NCI-H748 treated with DMSO at 0.1 percent for 48 hours (cell line): ENCODE results near the gene PTPRK.
A peak's percentile ranks its signal among the peaks of the same experiment; 100 is the strongest.

Source experiments
- DNase-seq: peaks from one replicate; lab custom pipeline; 2025; lab: John Stamatoyannopoulos, UW

The PTPRK gene

GRCh38 chr6:128515550-128516513, 4.6 kb downstream of the PTPRK start:
- DNase-seq: no peak

DNA sequence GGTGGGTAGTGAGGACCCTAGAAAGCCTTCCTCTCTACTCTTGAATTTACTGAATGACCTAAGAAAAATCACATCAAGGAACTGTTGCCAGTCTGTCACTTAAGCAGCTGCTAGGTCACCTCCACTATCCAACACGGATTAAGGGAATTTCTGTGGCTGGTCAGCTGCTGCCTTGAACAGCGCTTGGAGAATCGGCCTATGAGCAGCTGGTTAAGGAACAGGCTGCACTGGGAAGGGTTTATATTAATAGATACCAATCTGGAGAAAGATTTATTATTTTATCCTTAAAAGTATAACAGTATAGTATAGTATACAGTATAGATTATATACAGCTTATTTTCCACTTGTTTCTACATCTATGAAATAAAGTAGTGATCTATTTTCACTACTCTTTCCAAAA, 6.5 kb downstream of the PTPRK start:
- DNase-seq: no peak

- DNase-seq: no peak
Measured at GRCh38 chr6:128512296-128512695, 8.1 kb downstream of the PTPRK start.

GRCh38 chr6:128511506-128511905, 8.9 kb downstream of the PTPRK start:
- DNase-seq: no peak

- DNase-seq: no peak
Measured at GRCh38 chr6:128509709-128510108, 10.7 kb downstream of the PTPRK start.

DNA sequence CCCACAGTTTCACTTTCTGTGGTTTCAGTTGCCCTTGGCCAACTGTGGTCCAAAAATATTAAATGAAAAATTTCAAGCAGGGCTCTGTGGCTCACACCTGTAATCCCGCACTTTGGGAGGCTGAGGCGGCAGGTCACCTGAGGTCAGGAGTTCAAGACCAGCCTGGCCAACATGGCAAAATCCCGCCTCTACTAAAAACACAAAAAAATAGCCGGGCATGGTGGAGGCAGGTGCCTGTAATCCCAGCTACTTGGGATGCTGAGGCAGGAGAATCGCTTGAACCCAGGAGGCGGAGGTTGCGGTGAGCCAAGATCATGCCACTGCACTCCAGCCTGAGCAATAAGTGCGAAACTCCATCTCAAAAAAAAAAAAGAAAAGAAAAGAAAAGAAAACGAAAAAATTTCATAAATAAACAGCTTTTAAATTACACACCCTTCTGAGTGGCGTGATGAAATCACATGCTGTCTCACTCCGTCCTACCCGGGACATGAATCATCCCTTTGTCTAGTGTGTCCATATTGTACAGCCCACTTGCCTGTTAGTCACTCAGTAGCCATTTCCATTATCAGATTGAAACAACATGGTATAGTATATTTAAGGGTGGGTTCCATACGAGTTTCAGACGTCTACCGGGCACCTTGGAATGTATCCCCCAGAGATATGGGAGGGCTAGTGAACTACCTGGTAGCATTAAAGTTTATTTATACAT, 11.7 kb downstream of the PTPRK start:
- no peak for DNase-seq

GRCh38 chr6:128507337-128508310, 12.8 kb downstream of the PTPRK start:
- DNase-seq: no peak

GRCh38 chr6:128505603-128506002, 14.8 kb downstream of the PTPRK start:
- no peak for DNase-seq

DNA sequence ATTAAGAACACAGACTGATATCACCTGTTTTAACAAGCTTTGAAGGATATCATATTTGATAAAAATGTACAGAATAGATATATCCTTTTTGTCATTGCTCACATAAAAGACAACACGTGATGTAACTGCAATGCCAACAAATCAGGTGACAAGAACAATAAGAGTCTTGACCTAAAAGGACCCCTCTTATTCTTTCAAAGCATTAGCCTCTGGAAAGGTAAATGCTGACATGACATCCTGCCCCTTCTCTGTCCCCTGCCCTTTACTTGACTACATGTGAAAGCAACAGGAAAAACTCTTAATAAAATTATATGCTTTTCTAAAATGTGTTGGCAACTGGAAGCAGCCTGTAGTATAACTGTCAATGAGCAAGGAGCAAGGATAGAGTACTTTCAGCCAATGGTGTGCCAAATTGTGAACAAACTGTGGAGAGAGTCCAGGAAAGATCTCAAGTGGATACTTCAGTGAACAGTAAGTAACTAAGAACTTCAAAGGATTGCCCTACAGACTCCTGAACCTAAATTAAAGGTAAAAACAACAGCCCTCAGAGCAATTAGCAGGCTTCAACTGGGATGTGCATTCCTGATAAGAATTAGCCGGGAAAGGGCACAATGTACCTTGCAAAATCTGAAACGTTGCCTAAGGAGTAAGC, 16.3 kb downstream of the PTPRK start:
- no peak for DNase-seq

DNA sequence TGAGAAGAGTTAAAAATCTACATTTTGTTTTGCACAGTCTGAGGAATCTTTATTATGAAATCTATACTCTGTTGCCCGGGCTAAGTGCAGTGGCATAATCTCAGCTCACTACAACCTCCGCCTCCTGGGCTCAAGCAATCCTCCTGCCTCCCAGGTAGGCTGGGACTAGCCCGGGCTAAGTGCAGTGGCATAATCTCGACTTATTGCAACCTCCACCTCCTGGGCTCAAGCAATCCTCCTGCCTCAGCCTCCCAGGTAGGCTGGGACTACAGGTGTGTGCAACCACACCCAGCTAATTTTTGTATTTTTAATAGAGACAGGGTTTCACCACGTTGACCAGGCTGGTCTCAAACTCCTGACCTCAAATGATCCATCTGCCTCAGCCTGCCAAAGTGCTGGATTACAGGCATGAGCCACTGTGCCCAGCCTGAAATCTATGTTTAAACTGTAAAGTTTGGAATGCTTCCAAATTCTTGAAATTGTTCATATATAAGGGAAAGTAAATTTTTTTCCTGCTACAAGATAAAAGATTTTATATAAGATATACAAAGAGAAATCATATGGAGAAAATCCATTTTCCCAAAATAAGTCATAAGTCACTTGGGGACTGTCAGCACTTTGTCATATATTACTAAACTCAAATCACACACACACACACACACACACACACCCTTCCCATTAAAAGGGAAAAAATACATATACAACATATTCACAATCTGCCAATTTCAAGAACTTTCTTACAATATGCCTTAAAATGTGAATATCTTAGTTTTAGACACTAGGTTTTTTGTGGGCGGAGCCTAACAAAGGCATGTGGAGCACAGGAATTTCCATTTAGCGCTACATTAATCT, 19.4 kb downstream of the PTPRK start:
- no peak for DNase-seq

DNA sequence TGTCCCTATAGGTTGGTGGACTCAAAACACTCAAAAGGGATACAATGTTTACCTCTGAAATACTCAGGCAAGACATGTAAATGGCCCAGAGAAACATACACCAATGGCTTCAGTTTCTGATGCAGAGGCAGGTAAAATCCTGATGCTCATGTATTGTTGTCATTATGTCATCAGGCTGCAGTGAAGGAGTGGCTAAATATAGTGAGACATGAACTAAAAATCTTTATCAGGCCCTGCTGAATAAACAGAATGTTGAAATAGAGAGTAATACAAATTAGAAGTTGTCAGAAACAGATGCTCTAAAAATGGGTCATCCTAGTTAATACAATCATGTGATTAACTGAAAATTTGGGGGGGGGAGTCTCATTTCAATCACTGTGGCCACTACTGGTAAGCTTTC, 20.4 kb downstream of the PTPRK start:
- no peak for DNase-seq

GRCh38 chr6:128499079-128499731, 21.2 kb downstream of the PTPRK start:
- no peak for DNase-seq

GRCh38 chr6:128498234-128498633, 22.2 kb downstream of the PTPRK start:
- no peak for DNase-seq

GRCh38 chr6:128495536-128496333, 24.7 kb downstream of the PTPRK start:
- no peak for DNase-seq

DNA sequence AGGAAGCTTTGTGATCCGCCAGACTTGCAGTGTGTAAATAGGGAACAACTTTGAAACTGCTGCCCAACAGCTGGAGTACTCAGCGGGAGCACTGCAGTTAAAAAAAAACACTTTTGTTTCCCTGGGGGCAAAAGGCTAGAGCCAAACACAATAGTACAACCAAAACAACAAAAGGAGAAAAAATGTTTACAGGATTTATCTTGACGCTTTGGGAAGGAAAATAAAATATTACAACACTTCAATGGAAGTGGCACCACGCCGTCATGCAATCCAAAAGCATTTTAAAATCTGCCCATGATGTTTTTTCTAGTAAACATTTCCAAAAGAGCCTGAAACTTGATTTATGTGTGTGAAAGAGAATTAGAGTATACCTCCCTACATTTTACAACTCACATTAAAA, 26.0 kb downstream of the PTPRK start:
- DNase-seq: peak; percentile 27

DNA sequence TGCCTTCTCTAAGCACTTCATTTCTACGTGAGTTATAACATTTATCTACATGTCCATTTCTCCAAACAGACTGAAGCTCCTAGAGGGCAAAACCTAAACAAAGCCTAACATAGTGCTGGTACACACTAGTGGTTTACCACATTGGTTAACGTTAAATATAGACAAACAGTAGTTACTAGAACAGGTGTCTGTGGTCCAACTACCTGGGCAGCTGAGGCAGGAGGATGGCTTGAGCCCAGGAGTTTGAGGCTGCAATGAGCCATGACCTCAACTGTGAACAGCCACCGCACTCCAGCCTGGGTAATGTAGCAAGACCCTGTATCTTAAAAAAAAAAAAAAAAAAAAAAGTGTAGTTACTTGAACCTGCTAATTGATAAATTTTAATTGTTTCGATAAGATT, 26.5 kb downstream of the PTPRK start:
- DNase-seq: no peak

DNA sequence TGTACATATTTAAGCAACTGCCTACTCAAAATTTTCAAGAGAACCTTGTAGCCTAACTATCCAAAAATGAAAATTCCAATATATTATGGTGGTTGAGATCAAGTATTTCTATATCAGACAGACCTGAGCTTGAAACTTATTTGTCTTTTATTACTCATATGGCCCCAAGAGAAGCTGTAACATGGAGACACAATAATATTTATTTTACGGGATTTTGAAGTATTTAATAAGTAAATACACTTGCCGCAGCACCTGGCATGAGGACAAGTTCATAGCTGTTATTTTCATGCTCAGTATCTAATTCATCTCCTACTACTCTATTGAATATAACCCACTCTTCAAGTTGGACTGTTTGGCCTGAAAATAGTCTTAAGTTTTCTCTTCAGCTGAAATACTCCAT, 28.0 kb downstream of the PTPRK start:
- DNase-seq: peak; percentile 32

- peak; percentile 15 for DNase-seq
Measured at GRCh38 chr6:128491610-128492206, 28.7 kb downstream of the PTPRK start.

- DNase-seq: no peak
Measured at GRCh38 chr6:128491100-128491581, 29.3 kb downstream of the PTPRK start.
